Measurements from ENCODE around the gene AK4.

AK4 gene

DNA sequence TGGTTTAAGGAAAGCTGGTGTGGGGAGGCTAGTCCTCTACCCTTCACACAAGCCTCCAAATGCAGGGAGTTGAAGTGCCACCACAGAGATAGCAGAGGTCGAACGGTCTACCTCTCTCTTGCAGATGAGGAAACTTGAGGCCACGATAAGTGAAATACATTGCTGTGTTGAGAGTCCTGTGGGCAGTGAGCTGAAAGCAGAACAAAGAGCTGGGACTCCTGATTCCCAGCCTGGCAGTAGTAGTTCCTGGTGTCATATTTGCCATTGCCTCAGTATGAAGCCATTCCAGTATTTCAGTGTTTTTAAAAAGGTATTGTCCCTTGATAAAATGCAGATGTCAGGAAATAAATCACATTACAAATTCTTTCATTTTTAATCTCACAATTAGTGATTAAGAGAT lies 28.6 kb downstream of the AK4 start:
- no peak for DNase-seq (ENCODE audit: low spot score)

- peak; percentile 94 for DNase-seq (ENCODE audit: low spot score)
Observed at GRCh38 chr1:65177457-65177856, 29.5 kb downstream of the AK4 start.

- DNase-seq (ENCODE audit: low spot score) = no peak
Observed at GRCh38 chr1:65178235-65178634, 30.2 kb downstream of the AK4 start.

GRCh38 chr1:65179148-65179547 lies 31.1 kb downstream of the AK4 start:
- DNase-seq (ENCODE audit: low spot score) = no peak

DNA sequence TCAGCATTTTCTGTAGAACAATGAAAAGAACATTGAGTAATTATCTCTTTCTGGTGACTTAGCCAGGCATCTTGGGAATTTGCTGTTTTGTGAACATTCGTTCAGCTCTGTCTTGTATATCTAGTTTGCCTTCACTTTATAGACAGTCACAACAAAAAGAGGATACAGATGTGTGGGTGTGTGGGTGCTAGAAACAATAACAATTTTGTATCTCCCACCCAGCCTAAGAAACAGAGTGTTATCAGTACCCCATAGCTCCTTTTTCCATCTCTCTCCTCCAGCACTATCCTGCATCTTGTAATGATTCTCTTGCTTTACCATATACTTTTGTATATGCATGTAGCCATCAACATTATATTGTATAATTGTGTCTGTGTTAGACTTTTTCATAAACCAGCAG lies 33.0 kb downstream of the AK4 start:
- DNase-seq (ENCODE audit: low spot score) = no peak

- DNase-seq (ENCODE audit: low spot score) = no peak
Observed at GRCh38 chr1:65182658-65183268, 34.8 kb downstream of the AK4 start.

DNA sequence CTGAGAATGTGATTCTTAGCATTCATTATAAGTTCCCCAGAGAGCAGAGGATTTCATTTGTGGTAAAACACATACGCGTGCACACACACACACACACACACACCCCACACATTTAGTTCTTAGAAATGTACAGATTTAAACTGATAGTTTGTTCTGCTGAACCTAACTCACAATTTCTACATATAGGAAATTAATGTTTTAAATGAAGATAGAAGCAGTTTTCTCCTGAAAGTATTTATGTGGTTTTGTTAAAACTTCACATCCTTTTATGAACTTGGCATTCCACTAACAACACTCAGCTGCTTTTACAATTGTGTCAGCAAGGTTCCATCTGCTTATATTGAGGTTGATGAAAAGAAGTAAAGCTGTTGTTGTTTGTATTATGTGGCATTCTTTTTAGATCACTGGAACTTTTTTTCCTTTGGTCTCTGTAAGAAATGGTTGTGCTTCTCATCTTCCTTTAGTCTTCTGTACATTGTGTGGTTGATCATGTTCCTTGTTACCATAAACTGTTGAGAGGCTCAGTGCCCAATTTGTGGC lies 41.6 kb downstream of the AK4 start:
- DNase-seq (ENCODE audit: low spot score) = no peak

GRCh38 chr1:65190229-65190628 lies 42.2 kb downstream of the AK4 start:
- DNase-seq (ENCODE audit: low spot score) = no peak

DNA sequence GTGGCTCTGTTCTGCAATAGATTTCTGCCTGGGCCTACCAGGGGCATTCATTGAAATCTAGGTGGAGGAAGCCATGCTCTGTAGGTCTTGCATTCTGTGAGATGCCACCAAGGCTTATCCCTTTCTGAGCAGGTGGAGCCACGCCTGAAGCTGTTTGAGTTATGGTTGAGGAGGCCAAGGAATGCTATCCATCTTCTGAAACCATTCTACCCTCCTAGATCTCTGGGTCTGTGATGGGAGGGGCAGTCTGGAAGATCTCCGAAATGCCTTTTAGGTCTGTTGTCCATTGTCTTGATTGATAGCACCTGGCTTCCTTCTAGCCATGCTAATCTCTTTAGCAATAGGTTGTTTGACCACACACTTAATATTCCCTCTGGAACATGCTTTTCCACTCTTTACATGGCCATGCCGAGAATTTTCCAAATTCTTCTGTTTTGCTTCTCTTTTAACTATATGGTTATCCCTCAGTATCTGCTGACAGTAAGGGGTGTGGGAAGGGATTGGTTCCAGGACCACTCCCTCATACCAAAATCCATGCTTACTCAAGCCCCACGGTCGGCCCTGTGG lies 45.2 kb downstream of the AK4 start:
- no peak for DNase-seq (ENCODE audit: low spot score)

DNA sequence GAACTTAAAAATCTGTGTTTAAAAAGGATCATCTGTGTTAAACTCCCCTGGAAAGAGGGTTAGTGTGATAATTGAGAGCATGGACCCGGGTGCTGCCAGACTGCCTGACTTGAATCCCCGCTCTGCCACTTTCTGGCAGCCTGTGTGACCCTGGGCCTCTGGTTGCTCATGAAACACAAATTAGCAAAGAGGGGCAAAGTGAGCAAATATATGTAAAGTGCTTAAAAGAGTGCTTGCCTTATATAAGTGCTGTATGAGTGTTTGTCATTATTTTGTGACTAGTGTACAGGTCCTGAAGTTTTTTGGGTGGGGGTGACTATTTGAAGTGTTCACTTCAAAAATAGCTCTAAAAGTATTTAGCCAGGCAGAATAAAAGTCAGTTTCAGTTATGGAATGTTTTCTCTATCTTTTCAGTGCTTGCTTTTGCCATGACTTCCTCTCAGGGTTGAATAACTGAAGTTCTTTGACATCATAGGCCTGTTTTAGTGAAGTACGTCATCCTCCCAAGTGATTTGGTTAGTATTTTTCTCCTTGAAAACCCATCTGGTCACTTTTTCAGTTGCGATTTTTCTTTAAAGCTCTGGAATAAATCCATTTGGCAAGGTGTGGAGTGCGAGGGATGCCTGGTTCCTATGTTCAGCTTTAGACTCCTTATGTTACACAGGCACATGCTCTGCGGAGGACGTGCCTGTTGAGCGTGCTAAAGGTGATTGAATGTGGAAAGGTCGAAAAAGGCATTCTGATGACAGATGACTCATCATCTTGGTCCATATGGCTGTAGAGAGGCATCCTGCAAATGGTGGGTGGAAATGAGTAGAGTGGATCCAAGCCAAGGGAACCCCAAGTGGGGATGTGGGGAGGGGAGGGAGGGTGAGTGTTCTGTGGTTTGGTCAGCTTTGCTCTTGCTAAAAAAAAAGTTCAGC lies 47.8 kb downstream of the AK4 start:
- DNase-seq (ENCODE audit: low spot score) = no peak

- no peak for DNase-seq (ENCODE audit: low spot score)
Observed at GRCh38 chr1:65196926-65197325, 48.9 kb downstream of the AK4 start.

DNA sequence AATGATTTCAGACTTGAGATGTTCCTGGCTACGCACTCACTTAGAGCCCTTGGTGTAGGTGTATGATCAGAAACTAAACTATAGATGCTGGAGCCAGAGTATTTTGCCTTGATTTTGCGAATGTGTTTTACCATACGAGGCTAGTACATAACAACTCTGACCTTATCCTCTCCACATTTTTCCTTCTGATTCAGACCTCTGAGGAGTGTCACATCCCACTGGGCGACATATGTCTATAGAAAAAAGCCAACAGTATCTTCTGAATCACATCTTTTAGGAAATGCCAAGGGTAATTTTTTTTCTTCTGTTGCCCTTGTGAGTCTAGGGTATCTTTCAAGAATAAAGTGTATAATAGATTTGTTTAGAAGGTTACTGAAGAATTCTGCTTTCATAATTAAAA lies 49.6 kb downstream of the AK4 start:
- DNase-seq (ENCODE audit: low spot score) = no peak

DNA sequence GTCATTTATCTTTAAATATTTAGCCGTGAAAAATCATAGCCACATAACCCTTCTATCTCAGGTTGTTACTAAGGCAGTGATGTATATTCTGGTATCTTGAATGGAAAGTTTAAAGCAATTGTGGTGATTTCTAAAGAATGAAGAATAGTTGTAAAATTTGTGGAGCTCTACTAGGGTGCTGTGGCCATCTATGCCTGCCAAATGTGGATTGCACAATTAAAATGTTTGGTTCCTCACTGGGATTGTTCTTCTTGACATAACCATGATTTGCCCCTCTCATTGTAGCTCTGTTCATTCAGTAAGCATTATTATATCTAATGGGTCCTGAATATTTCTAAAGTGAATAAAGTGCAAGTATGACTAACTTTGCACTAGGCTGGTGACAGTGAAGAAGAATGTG lies 50.1 kb downstream of the AK4 start:
- no peak for DNase-seq (ENCODE audit: low spot score)

DNA sequence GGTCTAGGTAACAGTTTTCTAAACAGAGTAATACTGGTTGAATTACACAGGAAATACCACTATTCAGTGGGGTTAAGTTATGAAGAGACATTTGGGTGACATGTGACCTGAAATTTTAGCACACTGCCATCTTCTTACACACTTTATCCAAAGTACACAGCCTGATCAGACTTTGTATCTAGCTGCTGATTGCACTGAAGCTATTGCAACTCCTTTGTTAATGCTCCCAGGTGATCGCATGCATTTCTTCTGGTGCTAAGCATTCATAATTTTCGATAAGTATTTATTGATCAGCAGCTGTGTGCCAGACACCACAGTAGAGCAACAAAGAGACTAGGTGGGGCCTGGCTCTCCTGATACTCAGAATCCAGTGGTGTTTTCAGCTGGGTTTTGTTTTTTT lies 52.4 kb downstream of the AK4 start:
- no peak for DNase-seq (ENCODE audit: low spot score)

DNA sequence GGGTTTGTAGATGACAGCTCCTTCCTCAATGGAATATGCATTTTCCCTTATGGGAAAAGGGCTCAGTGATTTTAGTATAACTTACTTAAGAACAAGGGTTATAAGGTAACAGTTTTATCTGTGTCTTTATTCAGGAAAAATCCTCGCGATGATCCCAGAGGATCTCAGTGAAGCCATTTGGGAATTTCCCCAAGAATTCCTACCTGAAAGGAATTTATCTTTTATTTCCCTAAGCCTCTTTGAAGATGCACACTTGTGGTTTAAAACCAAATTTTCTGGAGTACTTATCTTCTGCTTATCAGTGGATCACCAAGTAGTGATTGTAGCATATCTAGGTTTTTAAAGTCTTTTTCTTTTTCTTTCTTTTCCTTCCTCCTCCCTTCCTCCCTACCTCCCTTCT lies 58.8 kb downstream of the AK4 start:
- no peak for DNase-seq (ENCODE audit: low spot score)

- DNase-seq (ENCODE audit: low spot score) = no peak
Observed at GRCh38 chr1:65207317-65207716, 59.3 kb downstream of the AK4 start.

GRCh38 chr1:65208563-65208973 lies 60.6 kb downstream of the AK4 start:
- DNase-seq (ENCODE audit: low spot score) = no peak

DNA sequence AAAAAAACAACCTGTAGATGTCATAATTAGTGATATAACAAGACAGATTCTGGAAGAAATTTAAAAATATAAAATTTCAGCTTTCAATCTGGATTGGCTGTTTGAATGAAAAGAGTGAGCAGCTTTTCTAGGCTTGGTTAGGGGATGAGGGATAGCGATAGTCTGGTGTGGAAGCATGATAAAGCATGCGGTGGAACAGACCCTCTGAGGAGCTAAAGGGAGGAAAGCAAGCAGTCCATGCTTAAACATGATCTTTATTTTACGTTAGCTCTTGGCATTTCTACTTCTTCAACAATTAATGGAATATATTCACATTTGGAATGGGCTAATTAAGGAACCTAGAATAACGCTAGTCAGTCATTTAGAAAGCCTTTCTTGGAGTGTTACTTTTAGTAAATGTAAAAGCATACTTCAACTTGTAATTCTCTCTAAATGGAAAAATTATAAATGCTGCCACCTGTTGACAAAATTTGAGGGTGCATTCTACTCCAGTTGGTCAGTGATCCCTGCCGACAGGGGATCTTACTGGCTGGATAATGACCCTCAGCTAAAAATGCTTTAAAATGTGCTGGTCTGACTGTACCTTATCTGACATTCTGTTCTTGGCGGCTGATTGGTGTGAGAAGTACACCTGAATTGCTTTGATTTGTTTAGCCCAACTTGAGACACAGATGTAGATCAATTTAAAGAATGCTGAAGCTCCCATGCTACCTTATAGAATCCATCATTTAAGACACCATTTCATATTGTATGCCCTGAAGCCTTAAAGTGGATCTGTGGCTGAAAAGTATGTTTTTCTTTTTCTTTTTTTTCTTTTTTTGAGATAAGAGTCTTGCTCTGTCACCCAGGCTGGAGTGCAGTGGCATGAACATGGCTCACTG lies 61.2 kb downstream of the AK4 start:
- peak; percentile 66 for DNase-seq (ENCODE audit: low spot score)

DNA sequence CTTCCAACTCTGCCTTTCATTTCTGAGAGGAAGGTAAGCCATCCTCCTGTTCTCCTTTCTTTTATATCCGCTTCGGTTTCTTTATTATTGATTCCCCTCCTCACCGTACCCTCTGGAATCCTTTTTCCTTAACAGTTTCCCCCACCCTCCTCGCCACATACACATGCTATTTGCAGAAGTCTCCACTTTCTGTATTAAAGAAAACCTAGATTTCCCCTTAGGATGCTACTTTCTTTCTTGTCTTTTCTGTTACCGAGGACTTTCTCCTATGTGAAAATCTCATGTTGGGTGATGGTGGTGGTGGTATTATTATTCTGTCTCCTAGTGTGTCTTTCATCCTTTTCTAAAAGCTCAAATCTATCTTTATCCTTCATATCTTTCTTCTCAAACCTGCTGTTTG lies 62.3 kb downstream of the AK4 start:
- DNase-seq (ENCODE audit: low spot score) = no peak

- no peak for DNase-seq (ENCODE audit: low spot score)
Observed at GRCh38 chr1:65211331-65211730, 63.3 kb downstream of the AK4 start.

- DNase-seq (ENCODE audit: low spot score) = no peak
Observed at GRCh38 chr1:65213271-65214023, 65.4 kb downstream of the AK4 start.

Measured in COLO829 (cell line).